GM10847 (cell line): ENCODE data around the gene LDB2.

ENCODE experiments used
- POLR2A ChIP-seq: IDR thresholded peaks from 2 replicates; pipeline ENCODE4 v1.6.1; 2011; ENCODE audit not compliant: insufficient read length; ENCODE audit errors: extremely low read depth

The LDB2 gene

GRCh38 chr4:16505267-16505666 lies 393.2 kb downstream of the LDB2 start:
- TF ChIP-seq POLR2A = no peak

GRCh38 chr4:16503421-16504100 lies 394.9 kb downstream of the LDB2 start:
- no peak for TF ChIP-seq POLR2A

- no peak for TF ChIP-seq POLR2A
Measured at GRCh38 chr4:16498978-16499377, 399.5 kb downstream of the LDB2 start.

- no peak for TF ChIP-seq POLR2A
Measured at GRCh38 chr4:16496501-16496900, 401.9 kb downstream of the LDB2 start.

GRCh38 chr4:16492872-16493271 lies 405.6 kb downstream of the LDB2 start:
- no peak for TF ChIP-seq POLR2A

GRCh38 chr4:16489226-16489625 lies 409.2 kb downstream of the LDB2 start:
- TF ChIP-seq POLR2A = no peak

GRCh38 chr4:16488084-16488483 lies 410.4 kb downstream of the LDB2 start:
- no peak for TF ChIP-seq POLR2A

- TF ChIP-seq POLR2A = no peak
Measured at GRCh38 chr4:16484711-16485110, 413.7 kb downstream of the LDB2 start.

GRCh38 chr4:16483540-16483939 lies 414.9 kb downstream of the LDB2 start:
- TF ChIP-seq POLR2A = no peak

- no peak for TF ChIP-seq POLR2A
Measured at GRCh38 chr4:16480011-16480410, 418.4 kb downstream of the LDB2 start.

GRCh38 chr4:16472537-16472936 lies 425.9 kb downstream of the LDB2 start:
- no peak for TF ChIP-seq POLR2A

GRCh38 chr4:16467061-16467460 lies 431.4 kb downstream of the LDB2 start:
- no peak for TF ChIP-seq POLR2A

GRCh38 chr4:16466581-16466980 lies 431.9 kb downstream of the LDB2 start:
- TF ChIP-seq POLR2A = no peak

- no peak for TF ChIP-seq POLR2A
Measured at GRCh38 chr4:16464651-16465050, 433.8 kb downstream of the LDB2 start.

- TF ChIP-seq POLR2A = no peak
Measured at GRCh38 chr4:16462656-16463055, 435.8 kb downstream of the LDB2 start.

GRCh38 chr4:16461362-16461761 lies 437.1 kb downstream of the LDB2 start:
- TF ChIP-seq POLR2A = no peak

GRCh38 chr4:16457944-16458343 lies 440.5 kb downstream of the LDB2 start:
- TF ChIP-seq POLR2A = no peak
